GM18517 (cell line): ENCODE results near the gene DCDC1.
"Not testable (repeated sequence)": the region's sequence is repeated elsewhere in the genome, so short reads cannot be mapped to it uniquely, and the experiment has no call there.

Source experiments
- ATAC-seq: cut with Tn5 transposase; IDR thresholded peaks from one replicate; pipeline ENCODE4 v1.9.1; 2021; ENCODE audit warnings: mild to moderate bottlenecking, moderate library complexity; ENCODE audit not compliant: unreplicated experiment

The DCDC1 gene

DNA sequence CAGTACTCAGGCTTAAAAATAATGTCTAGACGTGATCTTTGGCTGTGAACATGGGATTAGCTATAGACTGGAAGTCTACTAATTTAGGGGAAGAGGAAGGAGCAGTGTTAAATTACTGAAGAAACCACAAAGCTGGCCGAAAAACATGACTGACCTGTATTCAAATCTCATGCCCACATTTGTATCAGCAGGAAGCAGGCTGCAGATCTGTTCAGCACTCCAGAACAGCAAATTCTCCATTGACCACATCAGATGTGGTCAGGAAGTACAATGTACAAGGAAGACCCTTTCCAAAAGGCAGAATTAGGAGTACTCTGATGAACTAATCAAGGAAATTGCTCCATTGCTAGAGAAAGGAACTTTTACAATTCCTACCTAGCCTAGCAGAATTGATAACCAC lies 31.7 kb downstream of the DCDC1 start:
- ATAC-seq, result no peak

DNA sequence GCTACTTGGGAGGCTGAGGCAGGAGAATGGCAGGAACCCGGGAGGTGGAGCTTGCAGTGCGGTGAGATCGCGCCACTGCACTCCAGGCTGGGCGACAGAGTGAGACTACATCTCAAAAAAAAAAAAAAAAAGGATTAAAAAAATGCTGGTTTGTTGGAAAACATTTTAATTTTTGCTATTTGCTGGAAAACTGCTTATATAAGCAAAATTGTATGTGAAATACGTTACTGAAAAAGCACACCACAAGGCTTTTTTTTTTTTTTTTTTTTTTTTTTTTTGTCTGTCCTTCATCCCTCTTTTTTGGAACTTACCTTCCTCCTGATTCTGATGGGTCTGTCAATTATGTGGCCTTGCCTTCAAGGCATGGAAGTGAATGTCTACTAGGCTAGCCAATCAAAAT lies 40.8 kb downstream of the DCDC1 start:
- no peak for ATAC-seq

DNA sequence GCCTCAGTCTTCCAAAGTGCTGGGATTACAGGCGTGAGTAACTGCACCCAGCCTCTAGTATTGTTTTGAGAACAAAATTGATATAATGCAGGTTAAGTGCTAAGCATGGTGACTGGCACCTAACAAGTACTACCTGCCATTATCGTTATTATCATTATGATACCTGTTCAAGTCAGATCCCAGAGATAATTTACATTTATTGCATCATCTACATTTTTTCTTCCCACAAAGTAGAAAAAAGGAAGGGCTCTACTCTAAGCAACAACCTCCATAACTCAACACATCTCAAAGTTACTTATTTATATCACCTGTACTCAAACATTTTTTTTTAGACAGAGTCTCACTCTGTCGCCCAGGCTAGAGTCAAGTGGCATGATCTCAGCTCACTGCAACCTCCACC lies 42.1 kb downstream of the DCDC1 start:
- no peak for ATAC-seq

DNA sequence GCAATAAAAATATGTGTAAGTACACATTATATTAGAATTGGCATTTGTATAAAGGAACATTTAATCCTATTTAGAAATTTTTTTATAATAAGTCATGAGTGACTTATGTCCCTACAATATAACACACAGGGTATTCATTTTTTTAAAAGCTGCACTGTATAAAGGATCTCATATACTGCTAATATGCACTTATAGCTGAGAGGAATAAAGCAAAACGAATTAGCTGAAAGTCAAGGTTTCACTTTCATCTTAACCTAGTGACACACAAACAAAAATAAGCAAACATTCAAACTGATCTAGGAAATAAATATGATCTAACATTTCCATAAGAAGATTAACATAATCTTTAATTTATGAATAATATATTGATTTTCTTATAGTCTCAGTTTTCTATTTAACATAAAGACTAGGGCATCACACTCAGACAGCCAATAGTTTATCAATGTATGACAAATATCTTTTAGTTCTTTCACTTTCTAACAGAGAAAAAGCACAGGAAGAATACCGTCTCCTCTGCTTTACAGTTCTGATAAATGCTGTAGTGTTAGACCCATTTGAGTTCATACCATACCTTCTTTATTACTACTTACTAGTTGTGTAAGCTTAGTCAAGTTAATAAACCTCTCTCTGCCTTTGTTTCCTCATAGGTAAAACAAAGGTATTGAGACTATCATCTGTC lies 42.9 kb downstream of the DCDC1 start:
- ATAC-seq, result peak; percentile 81

DNA sequence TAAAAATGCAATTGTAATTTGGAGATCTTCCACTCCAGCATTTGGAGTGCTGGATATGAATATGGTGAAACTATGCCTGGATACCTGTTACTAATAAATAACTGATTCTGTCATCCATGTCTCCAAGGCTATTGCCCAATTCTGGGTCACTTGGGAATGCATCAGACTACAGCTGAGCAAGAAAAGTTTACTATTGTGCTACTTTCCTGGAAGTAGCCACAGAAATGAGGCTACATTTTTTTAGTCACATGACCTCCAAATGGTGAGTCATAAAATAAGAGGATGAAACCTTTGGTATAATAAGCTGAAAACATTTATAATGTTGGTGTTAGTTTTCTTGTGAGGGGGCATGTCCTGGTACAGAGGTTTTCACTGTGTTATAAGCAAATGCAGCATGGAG lies 44.4 kb downstream of the DCDC1 start:
- ATAC-seq, result no peak

DNA sequence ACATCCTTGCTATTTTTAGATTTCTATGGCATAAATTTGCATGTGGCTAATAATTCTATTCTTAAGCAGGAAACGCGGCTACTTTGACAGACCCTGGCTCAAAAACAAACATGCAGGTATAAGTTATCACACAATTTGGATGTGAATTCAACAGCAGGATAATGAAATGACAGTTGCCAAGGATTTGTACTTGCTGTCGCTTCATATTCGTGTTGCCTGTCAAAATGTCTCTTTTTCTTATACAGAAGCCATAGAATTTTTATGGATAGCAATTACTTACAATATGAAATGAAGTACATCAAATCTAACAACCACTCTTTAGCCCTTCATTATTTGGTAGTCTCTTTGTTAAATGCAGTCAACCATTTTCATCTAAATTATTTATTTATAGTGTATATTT lies 46.4 kb downstream of the DCDC1 start:
- ATAC-seq, result no peak

DNA sequence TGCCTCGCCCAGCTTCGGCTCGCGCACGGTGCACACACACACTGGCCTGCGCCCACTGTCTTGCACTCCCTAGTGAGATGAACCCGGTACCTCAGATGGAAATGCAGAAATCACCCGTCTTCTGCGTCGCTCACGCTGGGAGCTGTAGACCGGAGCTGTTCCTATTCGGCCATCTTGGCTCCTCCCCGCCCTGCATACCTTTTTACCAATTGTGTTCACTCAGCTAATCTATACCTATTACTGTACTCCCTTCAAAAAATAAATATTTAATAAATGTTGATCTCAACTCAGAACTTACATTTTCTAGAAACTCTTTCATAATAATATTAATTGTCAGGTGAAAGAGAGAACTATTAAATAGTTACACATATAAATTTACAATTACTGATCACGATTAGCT lies 48.0 kb downstream of the DCDC1 start:
- ATAC-seq, result not testable (repeated sequence)

DNA sequence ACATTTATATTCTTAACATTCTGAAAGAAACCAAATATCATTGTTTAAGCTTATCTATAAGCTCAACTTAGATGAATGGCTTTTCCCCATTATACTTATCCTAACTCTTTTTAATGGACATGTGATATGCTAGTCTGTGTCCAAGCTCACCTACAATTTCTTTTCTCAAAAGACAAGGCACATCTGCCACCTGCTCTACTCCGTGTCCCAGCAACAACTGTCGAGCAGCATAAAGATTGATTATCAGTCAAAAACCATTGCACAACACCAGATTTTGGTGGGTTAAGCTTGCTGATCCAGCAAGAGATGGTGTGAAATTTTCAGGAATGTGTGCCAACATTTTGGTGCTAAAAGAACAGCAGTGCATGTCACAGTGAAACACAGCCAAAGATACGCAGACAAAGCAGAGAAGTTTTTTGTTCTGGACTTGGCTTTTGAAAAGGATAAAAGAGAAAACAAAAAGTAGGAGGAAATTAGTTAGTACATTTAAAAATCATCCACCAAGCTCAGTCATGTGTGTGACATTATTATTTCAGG lies 65.8 kb downstream of the DCDC1 start:
- ATAC-seq, result no peak

DNA sequence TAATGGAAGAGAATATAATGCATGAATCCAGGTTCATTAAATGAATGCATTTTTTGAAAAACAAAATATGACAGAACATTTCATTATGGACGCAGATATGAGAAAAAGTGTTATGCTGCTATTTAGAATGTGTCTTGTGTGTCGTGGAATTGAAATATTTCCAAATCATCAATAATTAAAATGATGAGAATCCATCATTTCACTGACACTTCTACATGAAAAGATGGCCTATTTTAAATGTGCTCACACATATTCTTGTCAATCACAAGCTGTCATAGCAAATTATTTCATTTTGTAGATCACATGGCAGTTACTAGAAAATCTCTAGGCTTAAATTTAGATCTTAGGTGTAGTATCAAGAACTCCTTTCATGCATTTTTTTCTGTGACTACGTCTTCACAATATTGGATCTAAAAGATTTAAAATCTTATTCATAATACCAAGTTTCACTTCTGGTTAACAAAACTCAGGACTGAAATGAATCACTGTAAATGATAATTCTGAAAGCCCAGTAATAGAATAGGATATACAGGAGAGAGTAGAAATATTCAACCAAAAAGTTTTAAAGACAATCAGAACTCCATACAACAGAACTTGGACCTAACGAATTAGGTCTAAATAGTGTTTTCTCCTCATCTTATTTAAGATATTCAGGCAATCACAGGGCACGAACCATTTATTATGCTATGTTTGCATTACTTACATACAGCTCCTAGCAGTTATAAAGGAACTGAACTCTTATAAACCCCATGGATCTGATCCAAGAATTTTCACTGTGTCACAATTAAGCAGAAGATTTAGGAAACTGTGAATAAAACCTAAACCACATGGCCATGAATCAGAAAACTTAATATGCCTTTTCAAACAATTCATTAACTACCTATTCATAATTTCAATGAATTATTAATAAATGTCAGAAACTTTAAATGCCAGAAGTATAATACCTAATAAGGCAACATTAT lies 67.7 kb downstream of the DCDC1 start:
- no peak for ATAC-seq

DNA sequence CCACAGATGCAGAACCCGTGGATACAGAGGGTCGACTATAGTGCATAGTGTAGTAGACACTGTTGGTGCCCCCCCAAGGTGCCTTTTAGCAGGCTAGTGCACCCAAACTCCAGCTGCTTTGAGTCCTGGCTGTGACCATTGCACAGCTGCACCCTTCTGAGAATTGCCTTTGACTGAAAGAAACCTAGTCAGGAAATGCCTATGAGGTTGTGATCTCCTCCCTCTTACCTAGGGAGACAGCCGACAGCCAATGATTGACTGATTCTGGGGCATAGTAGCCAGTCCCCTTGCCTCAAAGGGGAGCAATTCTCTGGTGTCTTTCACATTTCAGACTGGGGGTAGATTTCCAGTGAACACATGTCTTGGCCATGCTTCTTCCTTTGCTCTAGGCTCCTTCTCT lies 74.2 kb downstream of the DCDC1 start:
- no peak for ATAC-seq

DNA sequence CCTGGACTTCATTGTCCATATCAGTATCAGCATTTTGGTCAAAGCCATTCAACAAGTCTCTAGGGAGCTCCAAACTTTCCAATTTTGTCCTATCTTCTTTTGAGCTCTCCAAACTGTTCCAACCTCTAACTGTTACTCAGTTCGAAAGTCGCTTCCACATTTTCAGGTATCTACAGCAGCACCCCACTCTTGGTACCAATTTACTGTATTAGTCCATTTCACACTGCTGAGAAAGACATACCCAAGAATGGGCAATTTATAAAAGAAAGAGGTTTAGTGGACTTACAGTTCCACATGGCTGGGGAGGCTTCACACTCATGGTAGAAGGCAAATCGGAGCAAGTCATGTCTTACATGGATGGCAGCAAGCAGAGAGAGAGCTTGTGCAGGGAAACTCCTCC lies 96.0 kb downstream of the DCDC1 start:
- not testable (repeated sequence) for ATAC-seq

DNA sequence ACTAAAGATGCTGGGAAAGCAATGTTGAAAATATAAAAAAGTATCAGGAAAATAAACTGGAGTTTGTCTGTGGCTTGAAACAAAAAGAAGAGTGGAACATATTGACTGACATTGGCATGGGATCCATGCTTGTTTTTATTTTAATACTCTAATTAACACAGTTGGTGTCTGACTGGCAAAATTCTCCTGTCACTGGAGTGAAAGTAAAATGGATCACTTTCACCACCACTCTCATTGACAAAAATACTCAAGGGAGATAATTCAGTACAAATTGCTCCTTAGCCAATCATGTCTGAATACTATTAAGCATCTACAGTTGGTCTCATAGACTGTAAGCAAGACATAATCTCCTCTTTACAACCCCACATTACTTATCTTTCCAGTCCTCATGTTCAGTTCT lies 101.8 kb downstream of the DCDC1 start:
- no peak for ATAC-seq

DNA sequence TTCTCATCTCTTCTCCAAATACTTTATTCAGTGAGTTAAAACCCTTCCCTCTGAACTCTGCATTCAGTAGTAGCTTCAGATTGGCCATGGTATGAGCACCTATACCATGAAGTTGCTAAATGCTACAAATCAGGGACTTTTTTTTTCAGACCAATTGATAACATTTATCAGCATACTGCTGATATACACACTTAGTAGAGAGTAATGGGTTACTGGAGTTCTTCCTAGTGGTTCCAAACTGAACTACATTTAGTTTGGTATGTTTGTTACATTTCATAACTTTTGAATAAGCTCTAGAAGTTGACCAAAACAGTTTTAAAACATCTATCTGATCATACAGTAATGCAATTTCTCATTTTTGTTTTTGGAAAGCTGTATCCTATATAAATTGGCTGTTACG lies 104.7 kb downstream of the DCDC1 start:
- no peak for ATAC-seq

DNA sequence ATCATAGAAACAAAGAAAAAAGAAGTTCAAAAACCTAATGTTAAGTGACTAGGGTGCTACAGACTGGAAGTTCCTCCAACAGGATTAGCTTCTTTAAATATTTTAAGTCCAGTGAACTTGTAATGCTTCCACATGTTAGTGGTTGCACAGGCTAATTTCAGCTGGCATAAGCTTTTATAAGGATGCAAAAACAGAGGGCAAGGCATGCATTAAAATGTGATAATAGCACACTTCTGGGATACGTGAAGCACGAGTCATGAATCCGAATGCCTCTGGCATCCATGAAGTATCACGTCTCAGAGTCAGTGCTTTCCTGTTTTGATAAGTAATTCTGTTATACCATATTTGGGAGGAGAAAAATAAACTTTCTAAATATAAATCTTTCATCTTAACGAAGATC lies 106.8 kb downstream of the DCDC1 start:
- no peak for ATAC-seq

DNA sequence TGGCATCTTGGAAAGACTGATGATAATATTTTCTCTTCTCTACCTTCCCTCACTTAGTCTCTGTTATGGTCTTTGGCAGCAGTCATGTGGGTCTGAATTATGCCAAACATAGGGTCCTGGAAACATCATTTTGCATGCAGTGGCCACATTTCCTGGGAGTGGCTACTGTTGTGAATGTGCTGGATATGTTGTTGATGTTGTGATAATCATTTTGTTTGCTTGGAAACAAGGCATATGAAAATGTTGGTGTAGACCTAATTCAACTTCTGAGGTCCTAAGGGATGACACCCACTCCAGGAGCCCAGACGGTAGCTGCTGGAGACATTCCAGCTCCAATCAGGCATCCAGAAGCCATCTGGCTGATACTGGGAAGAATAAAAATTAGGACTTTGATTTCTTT lies 109.7 kb downstream of the DCDC1 start:
- no peak for ATAC-seq

DNA sequence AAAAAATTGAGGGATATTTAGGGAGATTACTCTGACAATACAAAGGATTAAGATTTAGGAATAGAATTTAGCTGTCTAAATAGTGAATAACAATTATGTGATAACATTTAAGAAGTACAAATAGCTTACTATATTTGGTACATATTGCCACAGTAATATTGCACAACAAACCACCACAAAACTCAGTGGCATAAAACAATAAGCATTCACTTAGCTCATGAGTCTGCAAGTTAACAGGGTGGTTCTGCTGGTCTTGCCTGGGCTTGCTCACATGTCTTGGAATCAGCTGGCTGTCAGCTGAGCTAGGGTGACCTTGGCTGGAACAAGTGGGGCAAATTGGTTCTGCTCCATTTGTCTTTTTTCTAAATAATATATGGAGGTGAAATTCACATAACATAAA lies 115.1 kb downstream of the DCDC1 start:
- ATAC-seq, result no peak

DNA sequence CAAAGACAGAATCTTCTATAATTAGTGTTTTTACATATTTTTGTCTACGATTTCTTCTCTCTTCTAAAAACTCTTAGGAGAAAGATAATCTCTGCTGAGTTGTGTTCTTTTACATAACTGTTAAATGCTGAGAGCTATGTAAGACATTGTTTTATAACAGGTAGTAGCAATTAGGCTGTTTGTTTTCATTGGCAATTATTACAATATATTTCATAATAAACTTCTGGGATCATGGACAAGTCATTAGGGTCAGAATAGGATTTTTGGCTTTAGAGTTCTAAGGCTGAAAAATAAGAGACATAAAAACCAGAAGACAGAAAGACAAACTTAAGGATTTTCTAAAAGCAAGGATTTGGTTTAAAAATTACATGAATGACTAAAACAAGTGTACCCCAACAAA lies 120.8 kb downstream of the DCDC1 start:
- no peak for ATAC-seq

DNA sequence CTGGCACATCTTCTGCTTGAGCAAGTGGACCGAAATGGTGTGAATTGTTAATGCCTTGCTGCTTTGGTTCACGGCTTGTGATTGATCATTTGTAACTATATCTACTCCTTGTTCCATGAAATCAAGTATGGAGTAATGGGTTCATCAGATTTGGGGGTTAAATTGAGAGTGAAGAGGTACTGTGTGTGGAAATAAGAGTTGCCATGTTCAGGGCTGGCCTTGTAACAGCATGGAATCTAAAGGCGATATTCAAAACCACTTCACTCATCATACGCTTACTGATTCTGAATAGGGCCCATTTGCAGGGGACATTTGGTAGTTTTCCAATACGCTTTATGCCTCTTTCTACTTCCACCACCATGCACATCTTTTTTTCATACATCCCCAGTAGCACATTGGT lies 122.2 kb downstream of the DCDC1 start:
- no peak for ATAC-seq

DNA sequence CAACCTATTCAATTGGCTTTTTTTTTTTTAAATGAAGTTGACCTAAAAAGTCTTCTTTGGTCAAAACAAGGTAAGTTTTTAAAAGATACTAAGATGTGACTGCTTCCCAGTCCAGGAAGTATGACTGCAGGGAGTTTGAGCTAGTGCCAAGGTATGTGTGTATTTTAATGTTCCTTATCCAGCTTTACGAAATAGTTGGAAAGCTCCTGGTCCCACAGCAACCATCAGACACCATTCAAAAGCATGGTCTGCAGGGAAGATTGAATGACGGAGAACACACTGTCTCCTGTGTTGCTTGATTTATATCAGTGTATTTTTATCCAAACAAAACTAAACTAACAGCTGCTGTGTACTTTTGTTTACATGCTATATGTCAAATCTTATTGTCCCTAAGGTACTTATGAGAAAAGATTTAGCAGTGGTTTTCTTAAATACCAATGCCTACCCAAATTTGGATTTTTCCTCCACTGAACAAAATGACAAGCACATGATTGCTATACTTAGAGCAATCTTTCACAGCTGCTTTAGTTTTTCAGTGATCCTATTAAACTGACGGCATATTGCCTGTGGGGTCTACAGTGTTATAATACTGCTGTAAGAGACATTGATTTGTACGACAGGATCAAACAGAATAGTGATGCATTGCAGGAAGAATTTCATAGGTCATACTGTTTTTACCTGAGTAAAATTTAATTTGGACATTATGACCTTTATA lies 122.9 kb downstream of the DCDC1 start:
- ATAC-seq, result no peak

DNA sequence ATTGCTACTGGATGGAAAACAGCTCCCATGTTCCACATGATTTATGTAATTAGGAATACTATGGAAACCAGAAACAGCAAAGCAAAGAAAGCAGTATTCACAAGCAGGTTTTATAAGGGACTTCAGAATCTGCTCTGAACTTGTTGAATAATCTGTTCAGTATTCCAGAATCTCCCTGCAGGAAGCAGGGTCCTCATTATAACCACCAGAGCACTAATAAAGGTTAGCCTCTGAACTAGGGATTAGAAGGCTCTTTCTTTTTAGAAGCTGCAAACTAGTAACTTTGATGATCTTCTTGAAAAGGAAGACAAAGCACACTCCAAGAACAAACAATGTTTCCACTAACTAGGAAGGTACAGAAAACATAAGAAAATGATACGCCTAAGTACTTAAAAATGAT lies 125.8 kb downstream of the DCDC1 start:
- no peak for ATAC-seq

DNA sequence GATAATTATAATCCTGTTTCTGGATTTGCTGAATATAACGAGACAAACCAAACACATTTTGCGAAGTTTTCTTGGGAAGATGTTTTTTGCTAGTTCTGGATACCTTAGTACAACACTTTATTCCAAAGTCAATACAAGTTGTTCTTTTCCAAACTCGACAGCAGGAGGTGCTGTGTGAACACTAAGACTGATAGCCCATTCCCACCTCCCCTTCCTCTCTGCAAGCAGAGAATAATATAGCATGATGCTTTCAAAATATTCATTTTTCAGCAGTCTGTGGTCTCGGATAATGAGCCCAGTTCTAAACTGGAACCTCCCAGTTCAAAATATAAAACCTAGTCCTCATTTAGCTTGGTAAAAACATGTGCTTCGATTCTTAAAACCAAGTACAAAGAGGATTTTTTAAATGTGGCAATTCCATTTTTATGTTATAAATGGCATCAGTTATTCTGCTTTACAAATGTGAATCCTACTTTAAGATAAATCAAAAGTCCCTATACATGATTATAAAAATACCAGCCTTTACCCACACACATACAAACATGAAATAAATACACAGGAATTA lies 129.1 kb downstream of the DCDC1 start:
- no peak for ATAC-seq
